Mesenchymal stem cell (in vitro differentiated cells and primary cell): ENCODE measurements around the gene MFAP5.

Source experiments
- DNase-seq: peaks from one replicate; pipeline ENCODE4 v3.0.0-alpha.2; 2013
- H2AFZ ChIP-seq: one replicate; pipeline ENCODE4 v1.6.1; 2013; ENCODE audit warnings: low read depth, mild to moderate bottlenecking, control low read depth, inconsistent platforms, low read length, moderate library complexity
- H2AK5ac ChIP-seq: 2 replicates; pipeline ENCODE4 v1.6.1; 2013; ENCODE audit warnings: low read length, moderate library complexity, mild to moderate bottlenecking, inconsistent platforms; ENCODE audit not compliant: severe bottlenecking
- H2BK120ac ChIP-seq: one replicate; pipeline ENCODE4 v1.6.1; 2013; ENCODE audit warnings: low read depth, mild to moderate bottlenecking, inconsistent platforms, low read length, moderate library complexity
- H2BK12ac ChIP-seq, 2 experiments: one replicate each; pipeline ENCODE4 v1.6.1; 2013; ENCODE audit warnings: inconsistent platforms in 2 of 2, low read length in 2 of 2, mild to moderate bottlenecking in 2 of 2, moderate library complexity in 2 of 2, control low read depth in 1 of 2
- H2BK15ac ChIP-seq: one replicate; pipeline ENCODE4 v1.6.1; 2013; ENCODE audit warnings: mild to moderate bottlenecking, low read depth, inconsistent platforms; ENCODE audit not compliant: poor library complexity, severe bottlenecking
- H2BK5ac ChIP-seq: 2 replicates; pipeline ENCODE4 v1.6.1; 2013; ENCODE audit warnings: low read depth, mild to moderate bottlenecking, low read length, control low read depth, inconsistent platforms; ENCODE audit not compliant: poor library complexity, severe bottlenecking
- H3K14ac ChIP-seq, 2 experiments: one replicate each; pipeline ENCODE4 v1.6.1; 2013; ENCODE audit warnings: inconsistent platforms in 2 of 2, low read length in 2 of 2, control low read depth in 1 of 2, mild to moderate bottlenecking in 1 of 2, moderate library complexity in 1 of 2
- H3K18ac ChIP-seq, 2 experiments: one replicate each; pipeline ENCODE4 v1.6.1; 2013; ENCODE audit warnings: inconsistent platforms in 2 of 2, low read length in 2 of 2, control low read depth in 1 of 2, low read depth in 1 of 2, mild to moderate bottlenecking in 1 of 2
- H3K23ac ChIP-seq, 2 experiments: one replicate each; pipeline ENCODE4 v1.6.1; 2013; ENCODE audit warnings: inconsistent platforms in 2 of 2, low read length in 2 of 2, mild to moderate bottlenecking in 2 of 2, moderate library complexity in 2 of 2, control low read depth in 1 of 2
- H3K27ac ChIP-seq: 2 replicates; pipeline ENCODE4 v1.5.1; 2013; ENCODE audit warnings: mild to moderate bottlenecking, moderate library complexity, low read length, control low read depth, inconsistent platforms; ENCODE audit not compliant: poor library complexity, severe bottlenecking
- H3K27me3 ChIP-seq, 2 experiments: 2 replicates each; pipeline versions ENCODE4 v1.6.1 to v1.7.0; 2013; ENCODE audit warnings: low read length in 2 of 2, mild to moderate bottlenecking in 2 of 2, moderate library complexity in 2 of 2, control low read depth in 1 of 2, inconsistent platforms in 1 of 2; ENCODE audit not compliant: control insufficient read depth in 1 of 2, insufficient read depth in 1 of 2
- H3K36me3 ChIP-seq, 2 experiments: 2 replicates each; pipeline versions ENCODE4 v1.6.1 to v1.7.0; 2013; ENCODE audit warnings: low read length in 2 of 2, control low read depth in 1 of 2, inconsistent platforms in 1 of 2, low read depth in 1 of 2, mild to moderate bottlenecking in 1 of 2; ENCODE audit not compliant: insufficient read depth in 2 of 2, control insufficient read depth in 1 of 2
- H3K4ac ChIP-seq, 2 experiments: one replicate each; pipeline ENCODE4 v1.6.1; 2013; ENCODE audit warnings: inconsistent platforms in 2 of 2, low read length in 2 of 2, mild to moderate bottlenecking in 2 of 2, moderate library complexity in 2 of 2, control low read depth in 1 of 2, low read depth in 1 of 2
- H3K4me1 ChIP-seq: 2 replicates; pipeline ENCODE4 v1.6.1; 2013; ENCODE audit warnings: low read depth, low read length, control low read depth; ENCODE audit not compliant: control insufficient read depth, insufficient read depth
- H3K4me2 ChIP-seq: 2 replicates; pipeline ENCODE4 v1.6.1; 2013; ENCODE audit warnings: low read length, mild to moderate bottlenecking, inconsistent platforms; ENCODE audit not compliant: poor library complexity, severe bottlenecking
- H3K4me3 ChIP-seq, 2 experiments: 2 replicates each; pipeline versions ENCODE4 v1.5.1 to v1.7.0; 2013; ENCODE audit warnings: low read length in 2 of 2, mild to moderate bottlenecking in 2 of 2, control low read depth in 1 of 2, low read depth in 1 of 2; ENCODE audit not compliant: insufficient read depth in 1 of 2
- H3K79me1 ChIP-seq: replicated peaks from 2 replicates; pipeline ENCODE4 v1.6.1; 2013; ENCODE audit warnings: mild to moderate bottlenecking, control low read depth, low read length, inconsistent platforms; ENCODE audit not compliant: poor library complexity, severe bottlenecking
- H3K9ac ChIP-seq: 2 replicates; pipeline ENCODE4 v1.7.0; 2013; ENCODE audit warnings: mild to moderate bottlenecking, low read length, moderate library complexity
- H3K9me3 ChIP-seq: 2 replicates; pipeline ENCODE4 v1.7.0; 2013; ENCODE audit warnings: mild to moderate bottlenecking, low read length; ENCODE audit not compliant: control insufficient read depth
- H4K8ac ChIP-seq: one replicate; pipeline ENCODE4 v1.6.1; 2013; ENCODE audit warnings: inconsistent platforms, mild to moderate bottlenecking, low read length, moderate library complexity
- H4K91ac ChIP-seq: one replicate; pipeline ENCODE4 v1.6.1; 2013; ENCODE audit warnings: mild to moderate bottlenecking, low read length, inconsistent platforms
- WGBS: methylation state at CpG from one replicate; pipeline ENCODE4 v1.1.7; 2013; ENCODE audit warnings: mixed read lengths; 5-methylcytosine and 5-hydroxymethylcytosine counted together

Gene MFAP5

DNA sequence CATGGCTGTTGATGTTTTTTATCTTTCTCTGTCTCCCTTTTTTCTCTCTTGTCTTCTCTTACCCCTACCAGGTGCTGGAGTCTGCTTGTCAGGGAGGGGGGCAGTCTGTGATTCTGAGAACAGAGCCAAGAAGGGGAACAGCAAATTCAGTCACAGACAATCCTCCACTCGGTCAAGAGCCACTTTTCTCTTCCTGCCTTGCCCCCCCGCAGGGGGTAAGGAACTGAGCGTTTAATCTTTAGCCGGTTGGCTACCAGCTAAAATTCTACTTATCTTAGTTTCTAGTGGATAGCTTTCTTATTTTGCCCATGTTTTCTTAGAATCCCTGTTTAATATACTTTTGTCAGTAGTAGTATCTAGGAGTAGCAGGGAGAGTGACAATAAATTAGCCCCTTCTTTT, 37.1 kb upstream of the MFAP5 start:
- no peak overlapping the region for H2BK15ac ChIP-seq
- H3K27me3 ChIP-seq = no peaks in the 10 kb centered on the region
- no peak overlapping the region for H3K14ac ChIP-seq
- no peaks in the 10 kb centered on the region for H3K36me3 ChIP-seq
- H2BK5ac ChIP-seq = no peak overlapping the region
- WGBS = no CpG with 5 or more reads among the region's 4 CpGs
- H4K91ac ChIP-seq = no peak overlapping the region
- no peaks in the 10 kb centered on the region for H3K9me3 ChIP-seq
- no peak for DNase-seq
- H3K9ac ChIP-seq = peak overlapping the region; percentile 93
- H3K4me3 ChIP-seq = peak overlapping the region in 1 of 2 experiments; percentile 92
- H3K27ac ChIP-seq = peak overlapping the region; percentile 39
- H2BK12ac ChIP-seq = no peak overlapping the region
- H2AK5ac ChIP-seq = no peak overlapping the region
- no peak overlapping the region for H3K23ac ChIP-seq
- no peak overlapping the region for H3K4ac ChIP-seq
- no peak overlapping the region for H3K18ac ChIP-seq
- H2BK120ac ChIP-seq = no peak overlapping the region
- H4K8ac ChIP-seq = no peak overlapping the region
- peak overlapping the region; percentile 46 for H3K4me2 ChIP-seq
- peaks cover 2% of the 10 kb centered on the region for H3K4me1 ChIP-seq
- peaks cover 4% of the 10 kb centered on the region for H3K79me1 ChIP-seq
- no peak overlapping the region for H2AFZ ChIP-seq

DNA sequence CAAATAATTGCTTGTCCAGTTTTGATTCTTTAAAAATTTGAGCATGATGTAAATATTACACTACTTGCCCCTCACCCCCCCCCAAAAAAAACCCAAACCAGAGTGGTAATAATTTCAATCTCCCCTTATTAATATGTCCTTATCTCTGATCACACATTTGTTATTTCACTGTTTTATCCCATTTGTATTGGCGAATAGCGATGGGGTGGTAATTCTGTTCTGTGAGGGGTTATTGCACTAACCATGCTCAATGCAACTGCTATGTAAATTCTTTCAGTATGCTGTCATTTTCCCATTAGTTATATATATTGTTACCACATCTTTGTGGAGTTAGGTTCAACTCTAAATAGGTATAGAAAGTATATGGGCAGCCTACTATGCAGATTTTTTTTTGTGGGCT, 36.3 kb upstream of the MFAP5 start:
- Histone ChIP-seq H3K18ac (no peak overlapping the region), H3K36me3 (no peaks in the 10 kb centered on the region), H2AK5ac (no peak overlapping the region), H3K23ac (no peak overlapping the region), H4K91ac (no peak overlapping the region), H3K4me1 (peaks cover 2% of the 10 kb centered on the region), H3K9me3 (no peaks in the 10 kb centered on the region), H3K4me3 (peak overlapping the region; percentile 87 to 92), H2BK15ac (no peak overlapping the region), H3K27ac (peak overlapping the region; percentile 10), H4K8ac (no peak overlapping the region), H2BK120ac (no peak overlapping the region), H3K4me2 (peak overlapping the region; percentile 77), H3K14ac (no peak overlapping the region), H3K9ac (peak overlapping the region; percentile 93), H2AFZ (no peak overlapping the region), H3K79me1 (peaks cover 2% of the 10 kb centered on the region), H2BK5ac (no peak overlapping the region), H2BK12ac (no peak overlapping the region), H3K4ac (no peak overlapping the region), H3K27me3 (no peaks in the 10 kb centered on the region)
- 17% methylated on average over 2 of the region's 2 CpGs for WGBS
- peak; percentile 60 for DNase-seq

- H3K27me3 ChIP-seq = no peaks in the 10 kb centered on the region
- peak overlapping the region; percentile 92 for H4K91ac ChIP-seq
- H3K4me2 ChIP-seq = peak overlapping the region; percentile 77
- H3K4me1 ChIP-seq = peaks cover 2% of the 10 kb centered on the region
- H4K8ac ChIP-seq = peak overlapping the region; percentile 57
- no peak overlapping the region for H2AK5ac ChIP-seq
- H2BK15ac ChIP-seq = peak overlapping the region; percentile 91
- peak overlapping the region; percentile 83 for H3K27ac ChIP-seq
- H3K18ac ChIP-seq = peak overlapping the region; percentile 68 to 100
- no peaks in the 10 kb centered on the region for H3K9me3 ChIP-seq
- H3K79me1 ChIP-seq = peaks cover 2% of the 10 kb centered on the region
- H3K23ac ChIP-seq = peak overlapping the region in 1 of 2 experiments; percentile 98
- peak overlapping the region; percentile 37 for H2BK120ac ChIP-seq
- H3K14ac ChIP-seq = peak overlapping the region in 1 of 2 experiments; percentile 99
- H2BK5ac ChIP-seq = peak overlapping the region; percentile 95
- peak overlapping the region; percentile 29 to 99 for H3K4ac ChIP-seq
- no peaks in the 10 kb centered on the region for H3K36me3 ChIP-seq
- H3K9ac ChIP-seq = peak overlapping the region; percentile 93
- DNase-seq = peak; percentile 81
- peak overlapping the region; percentile 88 for H2AFZ ChIP-seq
- WGBS = under 1% methylated on average over 57 of the region's 85 CpGs
- peak overlapping the region in 1 of 2 experiments; percentile 92 for H2BK12ac ChIP-seq
- peak overlapping the region; percentile 87 to 92 for H3K4me3 ChIP-seq
Measured at GRCh38 chr12:8698132-8698851, 35.7 kb upstream of the MFAP5 start.

DNA sequence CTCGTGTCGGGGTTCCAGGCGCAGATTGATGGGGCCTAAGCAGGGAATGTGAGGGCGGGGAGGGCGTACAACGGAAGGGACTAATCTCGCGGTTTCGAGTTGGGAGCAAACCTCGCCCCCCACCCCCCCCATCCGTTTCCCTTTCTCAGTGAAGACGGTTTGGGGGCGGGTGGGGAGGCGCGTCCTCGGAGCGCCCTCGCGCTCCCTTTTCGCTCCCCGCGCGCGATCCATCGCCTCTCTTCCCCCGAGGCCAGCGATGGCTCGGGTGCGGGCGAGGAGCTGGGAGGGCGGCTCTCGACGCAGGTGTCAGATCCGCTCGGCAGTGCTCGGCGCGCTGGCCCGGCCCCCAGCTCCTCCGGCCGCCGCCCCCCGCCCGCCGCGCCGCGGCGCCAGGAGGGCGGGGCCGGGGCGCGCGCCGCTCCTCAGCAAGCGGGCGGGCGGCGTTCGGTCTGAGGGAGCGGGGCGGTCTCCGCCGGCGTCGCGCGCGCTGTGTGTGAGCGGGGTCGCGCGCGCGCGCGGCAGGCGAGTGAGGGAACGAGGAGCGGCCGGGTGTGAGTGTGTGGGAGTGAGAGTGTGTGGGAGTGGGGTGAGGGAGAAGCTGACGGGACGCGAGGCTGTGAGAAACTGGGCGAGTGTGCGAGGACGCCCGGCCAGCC, 35.0 kb upstream of the MFAP5 start, which contains the start of gene RIMKLB:
Gene RIMKLB (plus strand): TSS at position 516 of the 656 bp plus-strand sequence. CDS start 15,876 bp downstream, outside the sequence.
- Histone ChIP-seq H4K91ac (peak within 1 kb of the TSS; percentile 92), H3K4me1 (peaks cover 2% of the 10 kb centered on the region), H3K9me3 (no peaks in the 10 kb centered on the region), H2BK120ac (peak within 1 kb of the TSS; percentile 79), H3K14ac (peak within 1 kb of the TSS in 1 of 2 experiments; percentile 99), H4K8ac (peak within 1 kb of the TSS; percentile 90), H2BK5ac (peak within 1 kb of the TSS; percentile 95), H3K23ac (peak within 1 kb of the TSS in 1 of 2 experiments; percentile 98), H3K27me3 (no peaks in the 10 kb centered on the region), H3K18ac (peak within 1 kb of the TSS; percentile 94 to 100), H3K4me2 (peak within 1 kb of the TSS; percentile 94), H2BK12ac (peak within 1 kb of the TSS in 1 of 2 experiments; percentile 92), H2AFZ (peak within 1 kb of the TSS; percentile 99), H3K4ac (peak within 1 kb of the TSS; percentile 29 to 99), H3K9ac (peak within 1 kb of the TSS; percentile 95), H3K4me3 (peak within 1 kb of the TSS; percentile 87 to 92), H2AK5ac (no peak within 1 kb of the TSS), H3K36me3 (no peaks in the 10 kb centered on the region), H2BK15ac (peak within 1 kb of the TSS; percentile 91), H3K79me1 (peaks cover 2% of the 10 kb centered on the region), H3K27ac (peak within 1 kb of the TSS; percentile 83)
- DNase-seq = peak; percentile 81
- 0% methylated on average over 30 of the region's 88 CpGs for WGBS
